ENCODE measurements around the gene SENP2. TPM values are rescaled to one million over a fixed set of nuclear protein-coding genes. Genes with fewer than 3 reads are reported as not detected.
A peak's percentile ranks its signal among the peaks of the same experiment; 100 is the strongest.

The SENP2 gene
- total and polyA plus RNA-seq, 8 donors, result 5.7 to 20.7 (median 14.4) TPM

DNA sequence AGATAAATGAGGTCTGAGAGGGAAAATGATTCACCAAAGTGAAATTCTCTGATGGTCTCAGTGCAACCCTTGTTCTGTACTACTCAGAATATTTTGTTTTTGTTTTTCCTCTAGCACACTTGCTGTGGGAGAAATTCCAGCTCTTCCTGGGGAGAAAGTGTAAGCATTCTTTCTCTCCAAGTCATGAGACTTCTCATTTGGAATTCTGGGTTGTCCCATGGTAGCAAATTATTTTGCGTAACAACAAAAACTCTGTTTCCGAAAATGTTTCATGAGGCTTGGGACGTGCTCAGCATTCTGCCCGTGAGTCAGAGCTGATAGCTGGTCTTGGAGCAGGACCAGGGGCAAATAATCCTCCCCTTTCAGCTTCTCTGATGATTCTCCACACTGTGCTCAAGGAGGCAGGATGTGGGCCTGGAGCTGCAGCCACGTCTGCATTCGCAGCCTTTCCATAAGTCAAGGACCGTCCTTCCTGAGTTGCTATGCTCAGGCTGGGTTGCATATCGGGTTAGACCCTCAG is 70.3 kb downstream of the SENP2 start:
- DNase-seq (no peak), FAIRE-seq (no peak), ATAC-seq (peak in 3 of 4 donors; percentile 21 to 42 (median 30))
- H3K36me3 ChIP-seq, result no peaks in the 10 kb centered on the region
- TF ChIP-seq, protein P1, sequence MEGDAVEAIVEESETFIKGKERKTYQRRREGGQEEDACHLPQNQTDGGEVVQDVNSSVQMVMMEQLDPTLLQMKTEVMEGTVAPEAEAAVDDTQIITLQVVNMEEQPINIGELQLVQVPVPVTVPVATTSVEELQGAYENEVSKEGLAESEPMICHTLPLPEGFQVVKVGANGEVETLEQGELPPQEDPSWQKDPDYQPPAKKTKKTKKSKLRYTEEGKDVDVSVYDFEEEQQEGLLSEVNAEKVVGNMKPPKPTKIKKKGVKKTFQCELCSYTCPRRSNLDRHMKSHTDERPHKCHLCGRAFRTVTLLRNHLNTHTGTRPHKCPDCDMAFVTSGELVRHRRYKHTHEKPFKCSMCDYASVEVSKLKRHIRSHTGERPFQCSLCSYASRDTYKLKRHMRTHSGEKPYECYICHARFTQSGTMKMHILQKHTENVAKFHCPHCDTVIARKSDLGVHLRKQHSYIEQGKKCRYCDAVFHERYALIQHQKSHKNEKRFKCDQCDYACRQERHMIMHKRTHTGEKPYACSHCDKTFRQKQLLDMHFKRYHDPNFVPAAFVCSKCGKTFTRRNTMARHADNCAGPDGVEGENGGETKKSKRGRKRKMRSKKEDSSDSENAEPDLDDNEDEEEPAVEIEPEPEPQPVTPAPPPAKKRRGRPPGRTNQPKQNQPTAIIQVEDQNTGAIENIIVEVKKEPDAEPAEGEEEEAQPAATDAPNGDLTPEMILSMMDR (IDR thresholded peaks at IDR 0.05), result no peak
- H3K27me3 ChIP-seq, result no peaks in the 10 kb centered on the region
- H3K27ac ChIP-seq, result no peak overlapping the region
- intact Hi-C loops (cut with DNase I), result no loop called here
- 81 to 86% methylated on average over 8 of the region's 8 CpGs for WGBS, 2 donors
- no peak overlapping the region for H3K4me3 ChIP-seq
- no peaks in the 10 kb centered on the region for H3K9me3 ChIP-seq
- H3K4me1 ChIP-seq, result no peaks in the 10 kb centered on the region

DNA sequence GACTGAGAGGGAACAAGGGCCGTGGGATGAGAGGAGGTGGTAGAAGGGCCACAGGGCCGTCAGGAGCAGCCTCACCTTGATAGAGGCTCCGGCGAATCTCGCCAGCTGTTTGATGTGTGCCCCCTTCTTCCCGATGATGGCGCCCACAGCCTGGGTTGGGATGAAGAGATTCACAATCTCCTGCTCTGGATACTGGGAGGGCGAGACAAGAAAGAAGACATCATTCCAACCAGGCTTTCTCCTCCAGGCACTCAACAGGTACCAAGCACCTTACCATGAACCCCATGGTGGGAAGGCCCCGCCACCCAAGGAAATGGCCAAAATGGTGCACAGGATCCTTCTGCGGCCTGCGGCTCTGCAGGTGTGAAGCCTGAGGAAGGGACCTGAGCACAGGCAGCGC is 71.1 kb downstream of the SENP2 start:
- no peak for FAIRE-seq
- ATAC-seq, result no peak
- no peak overlapping the region for H3K4me3 ChIP-seq
- DNase-seq, result no peak
- TF ChIP-seq, protein P1 (IDR thresholded peaks at IDR 0.05), result no peak
- H3K36me3 ChIP-seq, result no peaks in the 10 kb centered on the region
- no peaks in the 10 kb centered on the region for H3K9me3 ChIP-seq
- no peaks in the 10 kb centered on the region for H3K27me3 ChIP-seq
- no peaks in the 10 kb centered on the region for H3K4me1 ChIP-seq
- intact Hi-C loops (cut with DNase I), result no loop called here
- no peak overlapping the region for H3K27ac ChIP-seq
- 88 to 93% methylated on average over 12 of the region's 12 CpGs for WGBS, 2 donors

- WGBS, 2 donors, result 80 to 88% methylated on average over 15 of the region's 15 CpGs
- Histone ChIP-seq H3K27me3 (no peaks in the 10 kb centered on the region), H3K4me3 (no peak overlapping the region), H3K27ac (no peak overlapping the region), H3K9me3 (no peaks in the 10 kb centered on the region), H3K4me1 (no peaks in the 10 kb centered on the region), H3K36me3 (no peaks in the 10 kb centered on the region)
- ATAC-seq (no peak), FAIRE-seq (no peak), DNase-seq (no peak)
- TF ChIP-seq, protein P1 (IDR thresholded peaks at IDR 0.05), result no peak
- intact Hi-C loops (cut with DNase I), result no loop called here
Observed at GRCh38 chr3:185657691-185658503, 71.8 kb downstream of the SENP2 start.

- Histone ChIP-seq H3K27ac (no peak overlapping the region), H3K27me3 (no peaks in the 10 kb centered on the region), H3K9me3 (no peaks in the 10 kb centered on the region), H3K4me3 (no peak overlapping the region), H3K36me3 (no peaks in the 10 kb centered on the region), H3K4me1 (no peaks in the 10 kb centered on the region)
- WGBS, 2 donors, result 62 to 74% methylated on average over 8 of the region's 8 CpGs
- TF ChIP-seq, protein P1 (IDR thresholded peaks at IDR 0.05), result no peak
- ATAC-seq (peak in 3 of 4 donors; percentile 9 to 39 (median 36)), DNase-seq (peak in 1 of 6 donors; percentile 20), FAIRE-seq (no peak)
- intact Hi-C loops (cut with DNase I), result no loop called here
Observed at GRCh38 chr3:185658504-185658912, 72.4 kb downstream of the SENP2 start.

DNA sequence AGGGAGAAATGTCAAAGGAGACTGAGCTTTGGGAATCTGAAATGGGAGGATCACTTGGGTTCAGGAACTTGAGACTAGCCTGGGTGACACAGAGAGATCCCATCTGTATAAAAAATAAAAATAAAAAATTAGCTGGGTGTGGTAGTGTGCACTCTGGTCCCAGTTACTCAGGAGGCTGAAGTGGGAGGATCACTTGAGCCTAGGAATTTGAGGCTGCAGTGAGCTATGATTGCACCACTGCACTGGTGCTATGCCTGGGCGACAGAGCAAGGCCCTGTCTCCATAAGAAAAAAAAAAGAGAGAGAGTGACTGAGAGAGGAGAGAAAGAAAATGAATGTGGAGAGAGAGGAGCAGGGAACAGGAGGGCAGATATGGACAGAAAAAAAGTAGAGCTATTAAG is 72.8 kb downstream of the SENP2 start:
- TF ChIP-seq, protein P1 (IDR thresholded peaks at IDR 0.05), result no peak
- WGBS, 2 donors, result 64 to 74% methylated on average over 1 of the region's 1 CpG
- DNase-seq (no peak), ATAC-seq (no peak), FAIRE-seq (no peak)
- H3K27me3 ChIP-seq, result no peaks in the 10 kb centered on the region
- no peaks in the 10 kb centered on the region for H3K4me1 ChIP-seq
- H3K27ac ChIP-seq, result no peak overlapping the region
- H3K36me3 ChIP-seq, result no peaks in the 10 kb centered on the region
- no peaks in the 10 kb centered on the region for H3K9me3 ChIP-seq
- intact Hi-C loops (cut with DNase I), result no loop called here
- H3K4me3 ChIP-seq, result no peak overlapping the region
